ENCODE measurements around the gene KLHL26.

KLHL26 gene

DNA sequence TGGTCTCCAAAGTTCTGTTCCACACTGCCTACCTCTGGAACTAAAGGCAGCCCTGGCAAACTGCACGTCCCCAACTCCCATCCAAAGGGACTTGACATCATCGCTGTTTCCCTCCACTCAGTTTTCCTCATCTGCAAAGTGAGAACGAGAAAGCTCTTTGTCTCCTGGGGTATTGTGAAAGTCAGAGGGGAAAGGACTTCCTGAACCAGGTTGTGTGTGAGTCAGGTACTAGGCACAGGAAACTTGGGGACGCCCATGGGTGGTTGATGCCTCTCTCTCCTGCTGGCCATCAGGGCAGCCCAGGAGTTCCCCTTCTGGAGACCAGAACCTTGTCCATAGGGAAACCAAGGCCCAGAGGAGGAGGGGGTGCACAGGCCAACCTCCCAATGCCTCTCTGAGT lies 35.0 kb upstream of the KLHL26 start:
- no peak for DNase-seq

DNA sequence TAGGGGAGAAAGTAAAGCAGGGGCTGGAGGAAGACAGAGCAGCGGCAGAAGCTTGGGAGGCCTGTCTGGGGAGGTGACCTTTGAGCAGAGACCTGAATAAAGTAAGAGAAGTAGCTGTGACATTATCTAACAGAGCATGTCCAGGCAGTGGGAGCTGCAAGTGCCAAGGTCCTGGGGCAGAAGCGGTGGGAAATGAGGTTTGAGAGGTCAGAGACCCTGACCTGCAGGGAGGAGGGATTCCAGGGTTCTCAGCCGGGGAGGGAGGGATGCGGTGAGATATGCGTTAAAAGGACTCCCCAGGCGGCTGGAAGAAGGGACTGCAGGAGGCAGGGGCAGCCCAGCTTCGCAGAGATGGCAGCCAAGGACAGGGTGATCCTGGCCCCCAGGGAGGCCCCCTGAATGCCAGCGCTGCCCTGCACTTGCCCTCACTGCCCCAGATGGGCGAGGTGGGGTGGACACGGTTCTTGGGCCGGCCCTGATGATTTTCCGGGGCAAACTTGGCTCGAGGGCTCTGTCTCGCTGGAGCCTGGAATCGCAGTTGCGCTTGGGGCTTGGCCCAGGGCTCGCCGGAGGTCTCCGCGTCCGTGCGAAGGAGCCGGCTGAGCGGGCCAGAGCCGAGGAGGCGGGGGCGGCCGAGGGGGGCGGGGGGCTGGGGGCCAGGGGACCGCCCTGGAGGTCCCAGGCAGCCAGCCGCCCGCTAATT lies 33.4 kb upstream of the KLHL26 start:
- no peak for DNase-seq

DNA sequence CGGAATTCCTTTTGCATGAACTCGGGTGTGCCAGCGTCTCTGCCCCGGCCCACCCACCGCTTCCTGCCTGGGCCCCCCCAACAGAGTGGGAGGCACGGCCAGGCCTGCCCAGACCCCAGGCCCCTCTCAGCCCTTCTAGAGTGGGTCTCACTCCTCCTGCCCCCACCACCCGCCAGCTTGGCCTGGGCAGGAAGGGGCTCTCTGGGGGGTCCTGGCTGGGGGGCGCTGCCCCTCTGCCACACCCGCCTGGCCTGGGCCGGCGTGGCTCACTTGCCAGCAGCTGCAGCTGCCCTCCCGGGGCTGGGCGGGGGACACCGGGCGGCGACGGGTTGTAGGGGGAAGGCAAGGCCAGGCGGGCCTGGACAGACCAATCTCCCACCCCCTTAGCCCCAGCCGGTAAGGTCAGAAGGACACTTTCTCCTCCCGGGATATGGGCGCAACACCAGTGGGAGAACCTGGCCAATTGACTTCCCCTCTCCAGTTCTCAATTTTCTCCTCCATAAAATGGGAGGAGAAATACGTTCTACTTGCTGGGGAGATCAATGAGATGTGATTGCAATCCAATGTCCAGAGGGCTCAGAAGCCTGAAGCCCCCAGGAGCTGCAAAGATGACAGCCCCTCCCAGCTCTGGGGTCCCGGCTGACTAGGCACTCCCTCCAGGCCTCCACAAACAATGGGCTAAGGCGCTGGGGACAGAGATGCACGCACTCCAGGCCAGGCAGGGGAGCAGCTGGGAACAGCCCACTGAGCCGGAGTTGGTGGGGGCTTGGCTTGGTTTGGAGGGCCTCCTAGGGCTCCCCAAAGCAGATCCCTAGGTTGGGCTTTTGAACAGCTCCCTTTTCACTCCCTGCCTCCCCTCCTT lies 32.6 kb upstream of the KLHL26 start:
- no peak for DNase-seq

DNA sequence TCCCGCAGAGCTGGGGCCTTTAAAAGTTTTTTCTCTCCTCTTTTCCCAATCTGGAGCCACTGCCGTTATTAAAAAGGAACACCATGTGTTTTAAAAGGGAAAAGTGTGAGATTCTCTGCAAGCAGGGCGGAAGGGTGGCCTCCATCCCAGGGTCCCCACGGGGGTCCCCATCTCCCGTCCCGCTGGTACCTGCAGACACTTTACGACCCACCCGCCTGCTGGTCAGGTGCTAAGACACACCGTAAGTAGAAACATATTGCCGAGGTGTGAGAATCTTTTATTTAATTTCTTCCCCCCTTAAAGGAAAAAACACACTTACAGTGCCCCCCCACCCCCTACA lies 32.0 kb upstream of the KLHL26 start:
- DNase-seq = no peak

DNA sequence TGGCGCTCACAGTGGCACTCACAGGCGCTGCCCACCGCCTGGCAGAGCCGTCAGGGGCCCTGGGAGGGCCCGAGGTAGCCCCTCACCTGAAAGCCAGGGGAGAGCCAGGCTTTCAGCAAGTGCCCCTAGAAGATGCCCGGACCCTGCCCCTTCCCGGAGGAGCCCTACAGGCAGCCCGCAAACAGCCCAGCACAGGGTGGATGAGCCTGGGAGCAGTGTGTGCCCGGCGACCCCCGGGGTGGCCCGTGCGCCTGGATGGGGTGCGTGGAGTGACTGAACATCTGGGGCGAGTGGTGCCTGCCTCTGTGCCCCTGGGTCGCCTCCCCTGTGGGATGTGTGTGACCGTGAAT lies 31.7 kb upstream of the KLHL26 start:
- no peak for DNase-seq

DNA sequence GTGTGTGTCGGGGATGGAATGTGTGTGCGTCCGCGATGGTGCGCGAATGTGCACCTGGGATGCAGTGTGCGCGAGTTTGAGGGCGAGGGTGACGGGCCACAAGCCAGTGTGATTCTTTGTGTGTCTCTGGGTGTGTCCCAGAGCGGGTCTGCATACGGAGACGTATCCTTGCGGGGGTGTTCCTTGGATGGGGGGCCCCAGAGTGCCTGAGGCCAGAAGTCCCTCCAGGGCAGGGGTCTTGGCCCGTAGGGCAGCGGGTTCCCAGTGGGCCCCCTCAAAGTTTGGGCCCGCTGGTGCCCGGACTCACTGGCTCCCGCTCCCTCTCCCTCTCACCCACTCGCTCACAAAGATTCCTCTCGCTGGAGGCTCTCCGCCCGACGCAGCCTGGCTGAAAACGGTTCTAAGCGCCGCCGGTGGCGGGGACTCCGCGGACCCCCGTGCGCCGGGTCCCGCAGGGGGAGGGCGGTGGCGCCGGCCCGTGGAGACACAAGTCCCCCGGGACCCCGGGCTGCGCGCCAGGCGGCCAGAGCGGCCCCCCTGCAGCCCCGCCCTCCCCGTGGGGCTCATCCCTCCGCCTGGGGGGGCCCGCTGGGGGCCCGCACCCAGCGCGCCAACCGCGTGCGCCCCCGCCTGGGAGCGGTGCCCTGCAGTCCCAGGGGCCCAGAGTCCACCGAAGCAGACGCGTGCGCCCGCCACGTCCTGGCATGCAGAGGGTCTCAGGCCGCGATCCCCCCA lies 31.1 kb upstream of the KLHL26 start:
- no peak for DNase-seq

DNA sequence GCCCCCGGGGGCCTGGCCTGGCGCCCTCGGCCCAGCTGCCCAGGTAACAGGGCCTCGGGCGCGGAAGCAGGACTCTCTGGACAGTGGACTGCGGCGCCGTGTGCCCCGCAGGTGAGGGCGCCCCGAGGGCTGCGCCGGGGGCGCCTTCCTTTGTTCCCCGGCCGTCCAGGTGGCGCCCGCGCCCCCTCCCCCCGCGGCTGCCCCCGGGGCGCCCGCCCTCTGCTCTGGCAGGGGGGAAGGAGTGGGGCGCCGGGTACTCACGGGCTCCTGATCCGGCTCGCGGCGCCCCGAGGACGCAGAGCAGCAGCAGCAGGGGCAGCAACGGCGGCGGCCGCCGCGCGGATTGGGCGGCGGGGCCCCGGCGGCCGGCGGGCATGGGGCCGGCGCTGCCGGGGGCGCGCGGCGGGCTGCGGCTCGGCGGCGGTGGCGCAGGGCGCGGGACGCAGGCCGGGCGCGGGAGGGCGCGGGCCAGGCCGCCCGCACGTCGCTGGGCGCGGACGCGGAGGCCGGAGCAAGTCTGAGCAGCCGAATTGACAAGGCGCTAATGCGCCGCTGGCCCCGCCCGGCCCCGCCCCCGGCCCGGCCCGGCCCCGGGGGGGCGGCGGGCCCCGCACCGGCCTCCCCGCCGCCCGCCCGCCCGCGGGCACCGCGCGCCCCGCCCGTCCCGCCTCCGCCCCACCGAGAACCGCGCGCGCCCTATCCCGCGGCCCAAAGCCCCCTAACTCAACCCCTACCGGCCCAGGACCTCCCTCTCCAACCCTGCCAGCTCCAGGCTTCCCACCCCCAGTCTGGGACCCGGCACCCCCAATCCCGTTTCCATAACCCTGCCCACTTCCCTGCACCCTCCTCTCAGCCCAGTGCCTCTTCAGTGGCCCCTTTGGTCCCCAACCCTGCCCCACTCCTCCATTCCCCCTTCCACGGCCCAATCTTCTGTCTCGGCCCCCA lies 30.3 kb upstream of the KLHL26 start, which contains the start of gene CRLF1:
TSS of gene CRLF1 (minus strand) at position 519 of the 945 bp plus-strand sequence. CDS start at position 376, 143 bp downstream.
- DNase-seq = no peak

DNA sequence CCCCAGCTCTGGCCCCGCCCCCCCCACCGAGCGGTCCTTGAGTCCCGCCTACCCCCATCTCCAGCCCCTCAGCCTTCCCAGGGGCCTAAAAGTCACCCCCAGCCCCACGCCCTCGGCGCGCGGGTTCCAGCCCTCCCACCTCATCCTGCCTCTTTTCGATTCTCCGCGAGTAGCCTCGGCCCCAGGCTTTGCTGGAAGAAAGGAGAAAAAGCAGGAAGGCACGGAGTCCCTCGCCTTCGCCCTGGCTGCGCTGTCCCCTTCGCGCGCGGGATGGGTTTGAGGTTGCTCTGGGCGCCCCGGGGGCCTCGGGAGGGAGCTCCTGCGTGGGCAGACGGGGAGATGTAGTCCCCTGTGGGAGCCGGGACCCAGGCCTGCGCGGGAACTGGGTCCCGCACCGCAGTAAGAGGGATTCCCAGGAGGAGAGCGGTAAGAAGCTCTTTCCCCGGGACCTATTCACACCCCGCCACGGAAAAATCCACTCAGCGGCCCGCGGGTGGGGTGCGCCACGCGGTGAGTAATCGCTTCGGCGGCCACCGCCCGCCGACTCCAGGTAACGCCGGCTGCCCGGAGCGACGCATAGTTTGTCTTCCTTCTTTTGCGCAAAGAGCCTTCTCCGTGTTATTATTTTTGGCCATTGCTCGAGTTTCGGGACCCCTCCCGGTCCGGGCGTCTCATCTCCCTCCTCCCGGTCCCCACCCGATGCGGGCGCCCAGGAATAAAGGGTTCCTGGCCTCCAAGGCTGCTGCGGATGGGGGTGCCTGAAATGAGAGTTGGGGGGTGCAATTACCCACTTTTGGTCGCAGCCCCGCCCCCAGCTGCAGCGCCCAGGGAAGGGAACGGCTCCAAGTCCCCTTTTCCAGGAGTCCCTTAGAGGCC lies 29.4 kb upstream of the KLHL26 start:
- DNase-seq = no peak

DNA sequence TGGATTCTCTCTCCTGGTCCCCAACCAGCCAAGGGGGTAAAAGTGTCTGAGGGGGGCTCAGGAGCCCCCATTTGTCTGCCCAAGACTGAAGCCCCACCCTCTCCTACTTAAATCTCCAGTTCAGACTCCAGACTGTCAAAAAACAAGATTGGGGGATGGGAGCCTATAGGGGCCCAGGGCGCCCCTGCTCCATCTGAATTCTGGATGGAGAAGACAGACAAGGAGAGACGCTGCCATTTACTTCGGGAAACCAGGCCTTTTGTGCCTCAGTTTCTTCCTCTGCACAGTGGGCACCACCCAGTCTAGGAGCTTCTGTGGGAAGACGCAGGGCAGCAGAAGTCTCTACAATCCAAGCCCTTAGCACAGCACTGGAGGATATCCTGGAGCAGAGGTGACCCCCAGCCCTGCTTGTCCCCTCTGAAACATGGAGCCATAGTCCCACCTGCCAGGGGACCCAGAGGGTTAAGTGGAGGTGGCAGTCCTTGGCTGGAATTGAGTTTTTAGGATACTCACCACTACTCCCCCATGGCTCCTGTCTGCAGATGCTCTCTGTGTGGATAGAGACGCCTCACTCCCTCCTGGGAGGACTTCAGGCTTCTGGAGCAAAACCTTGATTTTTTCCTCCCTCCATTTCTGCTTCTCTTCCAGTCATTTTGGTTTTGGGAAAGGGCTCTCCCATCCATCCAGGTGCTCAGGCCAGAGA lies 28.6 kb upstream of the KLHL26 start:
- DNase-seq = no peak

DNA sequence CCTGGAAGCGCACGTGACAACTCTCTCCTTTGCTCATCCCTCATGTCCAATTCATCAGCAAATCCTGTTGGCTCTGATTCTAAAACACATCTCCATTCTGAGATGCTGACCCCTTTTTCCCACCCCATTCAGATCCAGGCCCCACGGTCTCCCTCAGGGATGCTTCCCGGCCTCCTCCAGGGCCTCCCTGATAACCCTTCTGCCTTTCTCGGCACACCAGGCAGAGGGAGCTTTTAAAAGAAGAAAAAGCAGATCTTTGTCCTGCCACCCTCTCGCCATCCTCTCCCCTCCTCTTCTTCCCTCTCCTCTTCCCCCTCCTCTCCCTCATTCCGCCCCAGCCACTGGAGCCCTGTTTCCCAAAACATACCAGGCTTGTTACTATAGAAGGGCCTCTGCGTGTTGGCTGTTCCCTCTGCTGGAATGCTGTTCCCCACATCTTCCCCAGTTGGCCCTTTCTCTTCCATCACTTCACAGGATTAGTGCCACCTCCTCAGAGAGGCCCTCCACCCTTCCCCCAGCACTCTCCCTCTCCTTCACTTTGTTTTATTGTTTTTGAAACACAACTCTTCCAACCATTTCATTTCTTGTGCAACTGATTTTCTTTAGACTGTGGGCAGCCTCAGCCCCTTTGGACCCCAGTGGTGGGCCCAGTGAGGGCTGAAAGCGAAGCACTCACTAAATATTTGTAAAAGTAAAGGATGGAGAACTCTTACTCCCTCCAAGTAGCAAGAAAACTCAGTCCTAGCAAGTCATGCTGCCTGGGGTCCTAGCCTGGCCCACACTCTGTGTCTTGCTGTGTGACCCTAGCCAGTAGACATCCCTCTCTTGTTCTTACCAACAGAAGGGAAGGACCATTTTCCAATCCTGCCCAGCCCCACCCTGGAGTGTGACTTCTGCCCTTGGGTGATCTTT lies 27.8 kb upstream of the KLHL26 start:
- no peak for DNase-seq

DNA sequence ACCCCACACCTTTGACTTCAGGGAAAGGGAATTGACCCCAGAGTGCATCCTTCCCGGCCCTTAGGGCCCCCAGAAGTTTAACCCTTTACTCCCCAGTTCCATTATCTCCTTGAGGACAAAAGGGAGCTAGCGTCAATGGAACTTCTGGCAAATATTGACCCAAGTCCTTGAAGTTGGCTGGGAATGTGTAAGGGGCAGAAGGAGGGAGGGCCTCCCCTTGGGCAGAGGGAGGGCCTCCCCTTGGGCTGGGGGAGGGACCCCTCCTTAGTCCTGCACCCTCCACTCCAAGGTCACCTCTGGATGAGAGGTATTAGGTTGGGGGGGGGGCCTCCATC lies 27.1 kb upstream of the KLHL26 start:
- DNase-seq = no peak

DNA sequence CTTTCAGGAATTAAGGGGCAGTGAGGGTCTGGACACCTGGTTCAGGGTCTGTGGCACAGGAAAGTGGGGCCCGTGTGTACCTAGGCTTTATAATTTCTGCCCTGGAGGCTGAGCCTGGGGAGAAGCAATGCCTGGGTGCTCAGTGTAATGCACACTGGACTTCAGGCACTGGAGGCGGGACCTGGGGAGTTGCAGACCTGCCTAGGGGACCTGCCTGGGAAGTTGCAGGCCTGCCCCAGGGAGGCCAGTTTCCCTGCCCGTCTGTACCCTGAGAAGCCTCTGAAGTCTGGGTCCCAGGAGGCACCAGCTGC lies 26.6 kb upstream of the KLHL26 start:
- no peak for DNase-seq

DNA sequence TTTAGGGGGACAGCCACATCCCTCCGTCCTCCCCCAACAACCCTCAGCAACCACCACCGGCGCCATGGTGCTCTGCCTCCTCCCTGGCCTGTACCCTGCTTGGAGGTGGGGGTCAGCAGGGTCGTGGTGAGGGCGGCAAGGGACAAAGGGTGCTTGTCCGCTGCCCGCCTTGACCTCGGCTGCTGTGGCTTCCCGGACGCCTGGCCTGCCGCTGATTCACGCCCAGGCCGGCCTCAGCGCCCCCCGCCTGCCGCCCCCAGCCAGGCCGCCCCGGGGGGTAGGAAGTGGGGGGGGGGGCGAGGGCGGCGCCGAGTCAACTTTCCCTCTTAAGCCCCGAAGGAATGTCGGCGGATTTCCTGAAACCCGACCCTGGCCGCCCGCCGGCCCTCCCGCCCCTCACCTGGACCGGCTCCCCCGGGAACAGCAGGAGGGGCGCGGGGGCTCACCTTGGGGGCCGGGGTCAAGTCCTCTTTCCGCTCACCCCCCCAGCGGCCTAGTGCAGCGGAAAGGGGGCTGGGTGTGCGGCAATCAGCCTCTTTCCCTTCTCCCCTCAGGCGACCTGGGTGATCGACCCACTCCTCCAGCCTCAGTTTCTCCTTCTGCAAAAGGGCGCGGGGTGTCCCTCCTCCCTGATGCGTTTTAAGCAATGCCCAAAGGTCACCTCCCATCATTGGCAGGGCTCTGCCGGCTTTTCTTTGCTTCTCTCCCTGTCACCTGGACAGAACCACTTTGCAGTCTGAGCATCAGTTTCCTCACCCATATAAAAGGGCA lies 26.1 kb upstream of the KLHL26 start:
- DNase-seq = no peak

DNA sequence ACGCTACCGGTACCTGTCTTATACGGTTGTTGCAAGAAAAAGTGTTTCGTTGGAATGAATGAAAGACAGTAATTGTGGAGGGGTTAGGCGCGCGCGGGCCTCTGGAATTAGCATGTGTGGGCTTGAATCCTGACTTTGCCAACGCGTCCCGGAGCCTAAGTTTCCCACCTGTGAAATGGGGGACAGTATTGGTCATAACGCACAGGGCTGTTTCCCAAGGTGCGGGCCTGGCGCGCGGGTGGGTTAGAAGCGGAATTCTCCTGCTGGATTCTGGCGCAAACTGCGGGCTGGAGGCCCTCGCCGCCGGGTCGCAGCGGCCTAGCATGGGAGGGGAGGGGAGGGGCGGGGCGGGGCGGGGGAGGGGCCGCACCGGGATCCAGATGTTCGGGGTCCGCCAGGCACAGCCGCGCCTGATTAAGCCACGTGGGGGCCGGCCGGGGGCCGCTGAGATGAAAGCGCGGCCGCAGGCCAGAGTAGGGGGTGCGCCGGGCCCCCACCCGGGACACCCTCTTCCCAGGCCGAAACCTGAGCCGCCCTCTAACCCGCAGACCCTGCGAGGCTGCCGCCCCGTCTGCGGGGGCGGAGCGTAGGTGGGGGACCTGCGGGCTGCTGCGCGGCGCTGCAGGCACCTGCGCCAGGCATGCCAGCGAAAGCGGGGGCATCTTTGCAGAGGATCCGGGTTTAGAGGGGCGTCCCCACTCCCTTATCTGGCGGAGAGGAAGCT lies 25.3 kb upstream of the KLHL26 start:
- DNase-seq = no peak

DNA sequence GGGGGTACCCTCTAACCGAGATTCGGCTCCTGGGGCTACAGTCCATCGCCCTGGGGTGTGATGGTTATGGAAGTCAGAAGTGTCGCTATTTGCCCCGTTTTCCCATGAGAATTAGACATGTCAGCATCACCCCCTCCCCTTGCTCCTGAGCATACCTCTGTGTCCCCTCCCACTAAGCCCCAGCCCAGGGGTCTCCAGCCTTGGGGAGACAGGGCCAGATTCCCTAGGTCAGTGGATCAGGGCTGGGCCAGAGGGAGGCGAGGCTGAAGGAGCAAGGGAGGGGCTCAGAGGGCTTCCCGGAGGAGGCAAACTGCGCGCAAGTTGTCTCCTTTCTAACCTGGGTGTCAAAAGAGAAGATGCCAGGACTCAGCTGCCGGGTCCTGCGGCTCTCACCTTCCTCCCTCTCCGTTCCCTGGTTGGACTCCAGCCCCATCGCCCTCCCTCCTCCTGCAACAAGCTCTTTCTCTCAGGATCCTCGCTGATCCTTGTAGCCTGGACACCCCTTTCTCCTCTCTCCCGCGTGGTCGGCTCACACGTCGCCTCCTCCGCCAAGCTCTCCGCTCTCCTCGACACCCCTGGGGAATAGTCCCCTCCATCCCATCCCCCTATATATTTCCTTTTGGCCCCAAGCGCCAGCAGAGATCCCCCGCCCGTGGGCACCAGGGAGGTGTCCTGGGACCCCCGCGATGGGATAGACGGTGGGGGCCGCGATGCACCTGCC lies 24.6 kb upstream of the KLHL26 start:
- DNase-seq = no peak

DNA sequence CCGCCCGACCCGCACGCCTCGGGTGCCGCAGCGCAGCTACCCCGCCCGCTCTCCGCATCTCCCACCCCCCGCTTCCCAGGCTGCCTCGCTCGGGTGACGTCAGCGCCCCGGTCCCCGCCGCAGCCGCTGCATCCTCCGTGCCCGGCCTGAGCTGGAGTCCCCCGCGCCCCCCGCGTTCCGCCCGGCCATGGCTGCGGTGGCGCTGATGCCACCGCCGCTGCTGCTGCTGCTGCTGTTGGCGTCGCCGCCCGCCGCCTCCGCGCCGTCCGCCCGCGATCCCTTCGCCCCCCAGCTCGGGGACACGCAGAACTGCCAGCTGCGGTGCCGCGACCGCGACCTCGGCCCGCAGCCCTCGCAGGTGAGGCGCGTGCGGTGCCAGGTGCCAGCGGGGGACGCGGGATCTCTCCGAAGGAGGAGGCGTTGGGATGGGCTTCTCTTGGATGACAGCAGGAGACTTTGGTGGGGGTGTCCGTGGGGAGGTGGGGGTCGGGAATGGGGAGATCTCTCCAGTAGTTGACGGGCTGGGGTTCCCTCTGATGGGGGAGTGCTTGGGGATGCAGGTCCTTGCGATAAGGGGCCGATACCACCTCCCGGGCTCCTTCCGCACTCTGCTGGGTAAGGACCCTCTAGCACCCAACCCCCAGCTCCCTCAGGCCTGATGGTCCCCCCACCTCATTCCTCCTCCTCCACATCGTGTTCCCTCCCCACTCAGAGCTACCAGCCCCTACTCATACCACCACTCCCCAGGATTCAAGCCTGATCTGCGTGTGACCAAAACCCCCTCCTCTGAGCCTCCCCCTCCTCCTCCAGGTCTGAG lies 23.8 kb upstream of the KLHL26 start, which contains the start of gene TMEM59L:
TSS of gene TMEM59L (plus strand) at position 99 of the 817 bp plus-strand sequence. CDS start at position 188, 89 bp downstream.
- peak; percentile 56 for DNase-seq

Data from midbrain (tissue), 1 donor.